ENCODE measurements around the gene ABCC9.

The ABCC9 gene

GRCh38 chr12:21806255-21806654, 135.0 kb downstream of the ABCC9 start:
- Histone ChIP-seq H3K27ac (no peak overlapping the region), H3K79me2 (ENCODE audit: insufficient read depth, low read depth) (no peaks in the 10 kb centered on the region), H3K4me3 (IDR thresholded peaks at IDR 0.05; ENCODE audit: insufficient read depth, low read depth, low read length) (no peak overlapping the region), H3K36me3 (ENCODE audit: insufficient read depth) (no peaks in the 10 kb centered on the region), H2AFZ (ENCODE audit: low read depth) (no peak overlapping the region), H3K9ac (no peak overlapping the region), H4K20me1 (ENCODE audit: insufficient read depth) (no peaks in the 10 kb centered on the region), H3K4me1 (ENCODE audit: low read depth, poor library complexity, severe bottlenecking) (no peaks in the 10 kb centered on the region), H3K27me3 (ENCODE audit: insufficient read depth, low read depth) (no peaks in the 10 kb centered on the region), H3K4me2 (no peak overlapping the region)
- TF ChIP-seq CTCF (conservative IDR thresholded peaks at IDR 0.05; ENCODE audit: low read depth, low read length), result no peak

- no peaks in the 10 kb centered on the region for H3K27me3 ChIP-seq (ENCODE audit: insufficient read depth, low read depth)
- no peaks in the 10 kb centered on the region for H3K36me3 ChIP-seq (ENCODE audit: insufficient read depth)
- no peaks in the 10 kb centered on the region for H4K20me1 ChIP-seq (ENCODE audit: insufficient read depth)
- no peak overlapping the region for H3K4me3 ChIP-seq (IDR thresholded peaks at IDR 0.05; ENCODE audit: insufficient read depth, low read depth, low read length)
- H2AFZ ChIP-seq (ENCODE audit: low read depth), result no peak overlapping the region
- H3K79me2 ChIP-seq (ENCODE audit: insufficient read depth, low read depth), result no peaks in the 10 kb centered on the region
- no peaks in the 10 kb centered on the region for H3K4me1 ChIP-seq (ENCODE audit: low read depth, poor library complexity, severe bottlenecking)
- no peak overlapping the region for H3K9ac ChIP-seq
- no peak overlapping the region for H3K4me2 ChIP-seq
- no peak for TF ChIP-seq CTCF (conservative IDR thresholded peaks at IDR 0.05; ENCODE audit: low read depth, low read length)
- no peak overlapping the region for H3K27ac ChIP-seq
These were observed 139.5 kb downstream of the ABCC9 start for GRCh38 chr12:21801522-21802288.

GRCh38 chr12:21800011-21800410, 141.2 kb downstream of the ABCC9 start:
- Histone ChIP-seq H3K79me2 (ENCODE audit: insufficient read depth, low read depth) (no peaks in the 10 kb centered on the region), H3K4me3 (IDR thresholded peaks at IDR 0.05; ENCODE audit: insufficient read depth, low read depth, low read length) (no peak overlapping the region), H4K20me1 (ENCODE audit: insufficient read depth) (no peaks in the 10 kb centered on the region), H2AFZ (ENCODE audit: low read depth) (no peak overlapping the region), H3K27ac (no peak overlapping the region), H3K4me1 (ENCODE audit: low read depth, poor library complexity, severe bottlenecking) (no peaks in the 10 kb centered on the region), H3K27me3 (ENCODE audit: insufficient read depth, low read depth) (no peaks in the 10 kb centered on the region), H3K4me2 (no peak overlapping the region), H3K36me3 (ENCODE audit: insufficient read depth) (no peaks in the 10 kb centered on the region), H3K9ac (no peak overlapping the region)
- TF ChIP-seq CTCF (conservative IDR thresholded peaks at IDR 0.05; ENCODE audit: low read depth, low read length), result no peak

DNA sequence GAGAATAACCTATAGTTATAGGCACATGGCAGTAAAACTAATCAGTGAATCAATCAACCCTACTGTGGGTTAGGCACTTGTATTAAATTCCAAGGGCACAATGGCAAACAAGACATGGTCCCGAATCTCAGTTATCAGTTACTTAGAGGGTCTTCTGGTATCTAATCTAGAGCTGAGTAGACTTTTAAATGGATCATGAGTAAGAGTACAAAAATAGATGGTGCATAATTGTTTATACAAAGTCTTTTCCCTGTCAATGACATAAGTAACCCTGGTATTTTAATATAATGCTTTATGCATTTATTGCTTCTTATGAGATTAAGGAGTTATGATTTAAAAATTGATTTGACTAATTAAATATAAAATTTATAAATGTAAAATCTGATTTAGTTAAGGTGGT, 143.7 kb downstream of the ABCC9 start:
- no peak overlapping the region for H3K27ac ChIP-seq
- H3K4me3 ChIP-seq (IDR thresholded peaks at IDR 0.05; ENCODE audit: insufficient read depth, low read depth, low read length), result no peak overlapping the region
- H4K20me1 ChIP-seq (ENCODE audit: insufficient read depth), result no peaks in the 10 kb centered on the region
- H3K4me1 ChIP-seq (ENCODE audit: low read depth, poor library complexity, severe bottlenecking), result no peaks in the 10 kb centered on the region
- no peaks in the 10 kb centered on the region for H3K27me3 ChIP-seq (ENCODE audit: insufficient read depth, low read depth)
- H3K36me3 ChIP-seq (ENCODE audit: insufficient read depth), result no peaks in the 10 kb centered on the region
- no peaks in the 10 kb centered on the region for H3K79me2 ChIP-seq (ENCODE audit: insufficient read depth, low read depth)
- H3K9ac ChIP-seq, result no peak overlapping the region
- TF ChIP-seq CTCF (conservative IDR thresholded peaks at IDR 0.05; ENCODE audit: low read depth, low read length), result no peak
- no peak overlapping the region for H3K4me2 ChIP-seq
- H2AFZ ChIP-seq (ENCODE audit: low read depth), result no peak overlapping the region

Data from KMS-11 (cell line).